Trophoblast cell (in vitro differentiated cells and primary cell): ENCODE data around the gene MBP.

Experiments
- DNase-seq, 2 donors: peaks; one replicate each; pipeline ENCODE4 v3.0.0-alpha.2; 2016
- H2AFZ ChIP-seq: 2 replicates; pipeline ENCODE4 v1.6.1; 2013; ENCODE audit warnings: low read length, moderate library complexity, mild to moderate bottlenecking; ENCODE audit not compliant: insufficient read depth, poor library complexity
- H2AK5ac ChIP-seq: 2 replicates; pipeline ENCODE4 v1.6.1; 2013; ENCODE audit warnings: mild to moderate bottlenecking, low read length
- H2BK120ac ChIP-seq: 2 replicates; pipeline ENCODE4 v1.6.1; 2013; ENCODE audit warnings: low read length, mild to moderate bottlenecking, moderate library complexity; ENCODE audit not compliant: insufficient read depth, poor library complexity
- H2BK12ac ChIP-seq: 2 replicates; pipeline ENCODE4 v1.6.1; 2013; ENCODE audit warnings: mild to moderate bottlenecking, low read length, moderate library complexity
- H2BK5ac ChIP-seq: 2 replicates; pipeline ENCODE4 v1.6.1; 2013; ENCODE audit warnings: low read length, low read depth, moderate library complexity, mild to moderate bottlenecking; ENCODE audit not compliant: poor library complexity
- H3K14ac ChIP-seq: 2 replicates; pipeline ENCODE4 v1.6.1; 2013; ENCODE audit warnings: mild to moderate bottlenecking, low read length
- H3K18ac ChIP-seq: 2 replicates; pipeline ENCODE4 v1.6.1; 2013; ENCODE audit warnings: mild to moderate bottlenecking, low read length
- H3K23ac ChIP-seq: 2 replicates; pipeline ENCODE4 v1.6.1; 2013; ENCODE audit warnings: low read length
- H3K27ac ChIP-seq: 2 replicates; pipeline ENCODE4 v1.5.1; 2013; ENCODE audit warnings: low read depth, mild to moderate bottlenecking, inconsistent platforms, low read length, moderate library complexity
- H3K27me3 ChIP-seq: 2 replicates; pipeline ENCODE4 v1.6.1; 2013; ENCODE audit warnings: inconsistent platforms, mild to moderate bottlenecking, low read length, moderate library complexity; ENCODE audit not compliant: insufficient read depth
- H3K36me3 ChIP-seq, 2 experiments: 1 replicate in 1 of 2; 2 replicates in 1 of 2; pipeline ENCODE4 v1.6.1; 2013; ENCODE audit warnings: low read length in 2 of 2, mild to moderate bottlenecking in 2 of 2, moderate library complexity in 1 of 2; ENCODE audit not compliant: insufficient read depth in 2 of 2, control insufficient read depth in 1 of 2
- H3K4ac ChIP-seq: 2 replicates; pipeline ENCODE4 v1.6.1; 2013; ENCODE audit warnings: low read depth, mild to moderate bottlenecking, low read length, moderate library complexity
- H3K4me1 ChIP-seq, 2 experiments: 1 replicate in 1 of 2; 2 replicates in 1 of 2; pipeline ENCODE4 v1.6.1; 2013; ENCODE audit warnings: low read length in 2 of 2, mild to moderate bottlenecking in 2 of 2, moderate library complexity in 1 of 2; ENCODE audit not compliant: insufficient read depth in 2 of 2, control insufficient read depth in 1 of 2
- H3K4me2 ChIP-seq: 2 replicates; pipeline ENCODE4 v1.6.1; 2013; ENCODE audit warnings: inconsistent platforms, mild to moderate bottlenecking, low read length, moderate library complexity
- H3K4me3 ChIP-seq: 2 replicates; pipeline ENCODE4 v1.5.1; 2013; ENCODE audit warnings: mild to moderate bottlenecking, low read depth, low read length, inconsistent platforms
- H3K79me1 ChIP-seq: one replicate; pipeline ENCODE4 v1.6.1; 2013; ENCODE audit warnings: low read length
- H3K79me2 ChIP-seq: 2 replicates; pipeline ENCODE4 v1.6.1; 2013; ENCODE audit warnings: low read length, mild to moderate bottlenecking; ENCODE audit not compliant: control insufficient read depth, insufficient read depth, poor library complexity
- H3K9ac ChIP-seq: 2 replicates; pipeline ENCODE4 v1.6.1; 2013; ENCODE audit warnings: mild to moderate bottlenecking, low read length
- H3K9me3 ChIP-seq: 2 replicates; pipeline ENCODE4 v1.6.1; 2013; ENCODE audit warnings: low read depth, mild to moderate bottlenecking, control low read depth, inconsistent platforms, low read length; ENCODE audit not compliant: insufficient read depth
- H4K12ac ChIP-seq: 2 replicates; pipeline ENCODE4 v1.6.1; 2013; ENCODE audit warnings: low read depth, mild to moderate bottlenecking, low read length, moderate library complexity
- H4K8ac ChIP-seq: 2 replicates; pipeline ENCODE4 v1.6.1; 2013; ENCODE audit warnings: low read depth, mild to moderate bottlenecking, low read length, moderate library complexity
- H4K91ac ChIP-seq: one replicate; pipeline ENCODE4 v1.6.1; 2013; ENCODE audit warnings: low read depth, mild to moderate bottlenecking, low read length, moderate library complexity
- WGBS: extraction: QIAGEN DNeasy Blood & Tissue Kit; methylation state at CpG from one replicate; pipeline ENCODE4 v1.1.7; 2013; ENCODE audit warnings: missing lambda C conversion rate; ENCODE audit not compliant: insufficient read length, insufficient coverage; ENCODE audit errors: extremely low coverage; 5-methylcytosine and 5-hydroxymethylcytosine counted together

The MBP gene

DNA sequence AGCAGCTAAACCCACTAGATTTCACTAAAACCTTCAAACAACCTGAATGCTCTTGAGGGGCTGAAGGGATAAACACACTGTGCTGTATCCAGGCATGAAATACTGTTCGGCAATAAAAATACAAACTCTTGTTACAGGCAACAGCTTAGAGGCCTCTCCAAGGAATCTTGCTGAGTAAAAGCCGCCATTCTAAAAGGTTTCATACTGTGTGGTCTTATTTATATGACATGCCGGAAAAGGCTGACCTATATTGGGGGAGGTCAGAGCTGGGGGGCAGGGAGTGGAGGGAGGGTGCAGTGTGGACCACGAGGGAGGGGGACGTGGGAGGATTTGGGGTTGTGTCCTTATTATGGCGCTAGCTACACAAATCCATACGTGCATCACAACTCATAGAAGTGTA is 136.2 kb downstream of the MBP start:
- H3K4me2 ChIP-seq, result no peak overlapping the region
- H4K12ac ChIP-seq, result no peak overlapping the region
- no peak overlapping the region for H3K14ac ChIP-seq
- WGBS, result no CpG with 5 or more reads among the region's 7 CpGs
- H3K79me2 ChIP-seq, result no peaks in the 10 kb centered on the region
- H3K23ac ChIP-seq, result no peak overlapping the region
- no peak overlapping the region for H3K9ac ChIP-seq
- H3K36me3 ChIP-seq, result no peaks in the 10 kb centered on the region
- H2BK12ac ChIP-seq, result no peak overlapping the region
- H2AFZ ChIP-seq, result no peak overlapping the region
- no peaks in the 10 kb centered on the region for H3K9me3 ChIP-seq
- no peaks in the 10 kb centered on the region for H3K27me3 ChIP-seq
- DNase-seq, result no peak
- no peak overlapping the region for H2BK5ac ChIP-seq
- H2AK5ac ChIP-seq, result no peak overlapping the region
- H4K8ac ChIP-seq, result no peak overlapping the region
- H2BK120ac ChIP-seq, result no peak overlapping the region
- H3K79me1 ChIP-seq, result no peaks in the 10 kb centered on the region
- H3K4me3 ChIP-seq, result no peak overlapping the region
- no peak overlapping the region for H3K27ac ChIP-seq
- no peaks in the 10 kb centered on the region for H3K4me1 ChIP-seq
- H4K91ac ChIP-seq, result no peak overlapping the region
- H3K18ac ChIP-seq, result no peak overlapping the region
- H3K4ac ChIP-seq, result no peak overlapping the region

DNA sequence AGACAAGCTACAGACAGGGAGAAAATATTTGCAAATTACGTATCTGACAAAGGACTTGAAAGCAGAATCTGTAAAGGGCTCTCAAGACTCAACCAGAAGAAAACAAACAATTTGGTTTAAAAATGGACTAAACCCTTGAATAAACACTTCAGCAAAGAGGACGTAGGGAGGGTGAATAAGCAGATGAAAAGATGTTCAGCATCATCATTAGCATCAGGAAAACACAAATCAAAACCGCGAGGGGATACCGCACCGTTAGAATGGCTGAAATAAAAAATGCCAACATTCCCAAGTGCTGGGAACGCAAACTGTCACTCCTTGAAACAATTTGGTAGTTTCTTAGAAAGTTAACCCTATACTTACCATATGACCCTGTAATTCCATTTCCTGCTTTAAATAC is 136.7 kb downstream of the MBP start:
- H3K79me1 ChIP-seq, result no peaks in the 10 kb centered on the region
- no peak overlapping the region for H3K23ac ChIP-seq
- no peaks in the 10 kb centered on the region for H3K9me3 ChIP-seq
- no CpG with 5 or more reads among the region's 7 CpGs for WGBS
- no peak for DNase-seq
- no peak overlapping the region for H2BK120ac ChIP-seq
- H3K18ac ChIP-seq, result no peak overlapping the region
- no peaks in the 10 kb centered on the region for H3K27me3 ChIP-seq
- no peaks in the 10 kb centered on the region for H3K36me3 ChIP-seq
- no peak overlapping the region for H3K14ac ChIP-seq
- no peak overlapping the region for H2BK12ac ChIP-seq
- no peak overlapping the region for H2AK5ac ChIP-seq
- H3K27ac ChIP-seq, result no peak overlapping the region
- H4K12ac ChIP-seq, result no peak overlapping the region
- H3K79me2 ChIP-seq, result no peaks in the 10 kb centered on the region
- H3K4me2 ChIP-seq, result no peak overlapping the region
- no peaks in the 10 kb centered on the region for H3K4me1 ChIP-seq
- H3K4me3 ChIP-seq, result no peak overlapping the region
- H3K9ac ChIP-seq, result no peak overlapping the region
- H3K4ac ChIP-seq, result no peak overlapping the region
- H4K91ac ChIP-seq, result no peak overlapping the region
- no peak overlapping the region for H4K8ac ChIP-seq
- no peak overlapping the region for H2AFZ ChIP-seq
- no peak overlapping the region for H2BK5ac ChIP-seq

DNA sequence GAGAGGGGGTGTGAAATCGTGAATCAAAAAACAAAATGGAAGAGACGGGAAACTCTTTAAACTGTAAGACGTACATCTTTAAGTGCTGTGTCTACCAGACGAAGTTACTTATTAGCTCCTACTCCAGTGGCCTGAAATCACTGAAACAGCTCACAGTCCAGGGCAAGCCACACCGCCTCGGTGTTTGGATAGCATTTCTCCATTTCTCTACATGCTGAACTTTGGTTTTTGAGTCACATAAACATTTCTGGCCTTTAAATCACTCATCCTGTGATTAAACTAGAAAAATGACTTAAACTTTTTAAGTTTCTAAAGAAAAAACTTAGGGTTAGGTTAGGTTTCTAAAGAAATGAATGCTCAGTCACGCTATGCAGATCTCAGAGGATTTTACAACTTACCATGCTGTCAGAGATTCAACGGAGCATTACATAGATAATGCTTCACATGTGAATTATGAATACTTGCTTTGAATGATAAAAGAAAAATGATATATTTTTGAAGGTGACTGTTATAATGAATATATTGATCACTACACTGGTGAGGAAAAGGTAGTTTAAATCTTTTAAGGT is 138.4 kb downstream of the MBP start:
- Histone ChIP-seq H3K9me3 (no peaks in the 10 kb centered on the region), H3K4me2 (no peak overlapping the region), H2BK5ac (no peak overlapping the region)

DNA sequence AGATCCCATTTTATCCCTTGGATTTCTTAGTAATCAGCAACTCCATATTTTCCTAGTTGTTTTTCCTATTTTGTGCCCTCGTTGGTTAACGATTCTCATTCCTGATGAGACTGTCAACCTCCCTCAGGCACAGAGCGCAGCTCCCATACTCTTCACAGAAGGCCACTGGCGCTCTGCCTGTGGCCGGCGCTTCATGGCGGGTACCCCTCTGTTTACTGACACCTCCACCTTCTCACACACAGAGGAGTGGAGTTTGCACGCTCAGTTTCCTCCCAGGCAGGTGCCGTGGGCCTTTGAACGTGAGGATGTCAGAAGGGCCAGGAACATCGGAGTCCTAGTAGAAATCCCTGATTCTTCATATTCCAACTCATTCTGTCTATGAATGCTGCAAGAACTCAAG is 139.0 kb downstream of the MBP start:
- Histone ChIP-seq H4K12ac (no peak overlapping the region), H3K4me2 (no peak overlapping the region), H4K91ac (no peak overlapping the region), H3K4me3 (no peak overlapping the region), H3K27me3 (no peaks in the 10 kb centered on the region), H3K79me1 (no peaks in the 10 kb centered on the region), H3K14ac (no peak overlapping the region), H3K36me3 (no peaks in the 10 kb centered on the region), H3K9me3 (no peaks in the 10 kb centered on the region), H2AK5ac (no peak overlapping the region), H3K4me1 (peaks cover 0 to 4% of the 10 kb centered on the region in 2 experiments), H3K27ac (no peak overlapping the region), H3K4ac (no peak overlapping the region), H2BK12ac (no peak overlapping the region), H2BK5ac (no peak overlapping the region), H2AFZ (no peak overlapping the region), H3K18ac (no peak overlapping the region), H4K8ac (no peak overlapping the region), H3K79me2 (no peaks in the 10 kb centered on the region), H2BK120ac (no peak overlapping the region), H3K23ac (no peak overlapping the region), H3K9ac (no peak overlapping the region)
- no CpG with 5 or more reads among the region's 11 CpGs for WGBS
- no peak for DNase-seq

More for the DNA sequence above, 138.4 kb downstream of the MBP start:
- Histone ChIP-seq H2AK5ac (no peak overlapping the region), H4K8ac (no peak overlapping the region), H3K4me3 (no peak overlapping the region), H3K9ac (no peak overlapping the region), H3K4me1 (peaks cover 0 to 4% of the 10 kb centered on the region in 2 experiments), H3K27me3 (no peaks in the 10 kb centered on the region), H3K36me3 (no peaks in the 10 kb centered on the region), H3K27ac (no peak overlapping the region), H3K18ac (no peak overlapping the region), H3K79me1 (no peaks in the 10 kb centered on the region), H2BK12ac (no peak overlapping the region), H4K91ac (no peak overlapping the region), H3K79me2 (no peaks in the 10 kb centered on the region), H3K23ac (no peak overlapping the region), H3K4ac (no peak overlapping the region), H2AFZ (no peak overlapping the region), H2BK120ac (no peak overlapping the region), H4K12ac (no peak overlapping the region), H3K14ac (no peak overlapping the region)
- no CpG with 5 or more reads among the region's 8 CpGs for WGBS
- no peak for DNase-seq
